ENCODE data around the gene FCN3.

FCN3 gene

DNA sequence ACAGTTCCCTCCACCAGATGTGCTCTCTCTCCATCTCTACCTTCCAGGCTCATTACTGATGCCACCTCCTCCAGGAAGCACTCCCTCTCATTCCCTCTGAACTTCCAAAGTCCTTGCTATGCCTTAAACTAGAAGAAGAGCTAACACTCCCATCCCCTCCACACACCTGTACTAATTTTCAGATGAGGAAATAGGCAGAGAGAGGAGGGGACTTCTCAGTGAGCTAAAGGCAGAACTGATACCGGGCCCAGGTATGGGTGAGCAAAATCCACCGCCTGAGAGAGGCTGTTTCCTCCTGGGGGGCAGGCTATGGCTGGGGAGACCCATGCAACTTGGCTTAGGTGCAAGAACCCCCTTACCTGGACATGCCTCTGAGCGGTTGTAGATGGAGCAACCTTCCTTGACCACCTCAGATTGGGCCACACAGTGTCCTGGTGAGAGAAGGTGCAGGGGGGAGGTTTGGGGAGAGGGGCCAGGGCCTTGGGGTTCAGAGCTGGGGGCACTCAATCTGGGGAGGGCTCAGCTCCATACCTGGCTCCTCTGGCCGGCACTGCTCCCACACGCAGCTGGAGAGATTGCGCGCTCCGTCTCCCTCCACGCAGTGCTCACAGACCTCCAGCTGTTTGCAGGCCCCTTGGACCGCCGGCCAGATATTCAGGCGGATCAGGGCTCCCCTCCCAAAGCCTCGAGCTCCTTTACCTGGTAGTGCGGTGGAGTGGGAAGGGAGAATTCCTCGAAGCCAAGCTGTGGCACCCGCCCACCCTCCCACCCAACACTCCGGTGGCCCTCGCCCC lies 7.5 kb upstream of the FCN3 start:
- H3K36me3 ChIP-seq (ENCODE audit: insufficient read depth): no peaks in the 10 kb centered on the region
- no peaks in the 10 kb centered on the region for H3K79me2 ChIP-seq (ENCODE audit: insufficient read depth, low read depth)
- H3K4me3 ChIP-seq (IDR thresholded peaks at IDR 0.05; ENCODE audit: insufficient read depth, low read depth, low read length): no peak overlapping the region
- H3K4me2 ChIP-seq: no peak overlapping the region
- TF ChIP-seq, protein P1, sequence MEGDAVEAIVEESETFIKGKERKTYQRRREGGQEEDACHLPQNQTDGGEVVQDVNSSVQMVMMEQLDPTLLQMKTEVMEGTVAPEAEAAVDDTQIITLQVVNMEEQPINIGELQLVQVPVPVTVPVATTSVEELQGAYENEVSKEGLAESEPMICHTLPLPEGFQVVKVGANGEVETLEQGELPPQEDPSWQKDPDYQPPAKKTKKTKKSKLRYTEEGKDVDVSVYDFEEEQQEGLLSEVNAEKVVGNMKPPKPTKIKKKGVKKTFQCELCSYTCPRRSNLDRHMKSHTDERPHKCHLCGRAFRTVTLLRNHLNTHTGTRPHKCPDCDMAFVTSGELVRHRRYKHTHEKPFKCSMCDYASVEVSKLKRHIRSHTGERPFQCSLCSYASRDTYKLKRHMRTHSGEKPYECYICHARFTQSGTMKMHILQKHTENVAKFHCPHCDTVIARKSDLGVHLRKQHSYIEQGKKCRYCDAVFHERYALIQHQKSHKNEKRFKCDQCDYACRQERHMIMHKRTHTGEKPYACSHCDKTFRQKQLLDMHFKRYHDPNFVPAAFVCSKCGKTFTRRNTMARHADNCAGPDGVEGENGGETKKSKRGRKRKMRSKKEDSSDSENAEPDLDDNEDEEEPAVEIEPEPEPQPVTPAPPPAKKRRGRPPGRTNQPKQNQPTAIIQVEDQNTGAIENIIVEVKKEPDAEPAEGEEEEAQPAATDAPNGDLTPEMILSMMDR (conservative IDR thresholded peaks at IDR 0.05; ENCODE audit: low read depth, low read length): no peak
- H4K20me1 ChIP-seq (ENCODE audit: insufficient read depth): no peaks in the 10 kb centered on the region
- H3K27ac ChIP-seq: no peak overlapping the region
- peaks cover 9% of the 10 kb centered on the region for H3K27me3 ChIP-seq (ENCODE audit: insufficient read depth, low read depth)
- no peak overlapping the region for H3K9ac ChIP-seq
- H2AFZ ChIP-seq (ENCODE audit: low read depth): no peak overlapping the region
- H3K4me1 ChIP-seq (ENCODE audit: low read depth, poor library complexity, severe bottlenecking): no peaks in the 10 kb centered on the region

DNA sequence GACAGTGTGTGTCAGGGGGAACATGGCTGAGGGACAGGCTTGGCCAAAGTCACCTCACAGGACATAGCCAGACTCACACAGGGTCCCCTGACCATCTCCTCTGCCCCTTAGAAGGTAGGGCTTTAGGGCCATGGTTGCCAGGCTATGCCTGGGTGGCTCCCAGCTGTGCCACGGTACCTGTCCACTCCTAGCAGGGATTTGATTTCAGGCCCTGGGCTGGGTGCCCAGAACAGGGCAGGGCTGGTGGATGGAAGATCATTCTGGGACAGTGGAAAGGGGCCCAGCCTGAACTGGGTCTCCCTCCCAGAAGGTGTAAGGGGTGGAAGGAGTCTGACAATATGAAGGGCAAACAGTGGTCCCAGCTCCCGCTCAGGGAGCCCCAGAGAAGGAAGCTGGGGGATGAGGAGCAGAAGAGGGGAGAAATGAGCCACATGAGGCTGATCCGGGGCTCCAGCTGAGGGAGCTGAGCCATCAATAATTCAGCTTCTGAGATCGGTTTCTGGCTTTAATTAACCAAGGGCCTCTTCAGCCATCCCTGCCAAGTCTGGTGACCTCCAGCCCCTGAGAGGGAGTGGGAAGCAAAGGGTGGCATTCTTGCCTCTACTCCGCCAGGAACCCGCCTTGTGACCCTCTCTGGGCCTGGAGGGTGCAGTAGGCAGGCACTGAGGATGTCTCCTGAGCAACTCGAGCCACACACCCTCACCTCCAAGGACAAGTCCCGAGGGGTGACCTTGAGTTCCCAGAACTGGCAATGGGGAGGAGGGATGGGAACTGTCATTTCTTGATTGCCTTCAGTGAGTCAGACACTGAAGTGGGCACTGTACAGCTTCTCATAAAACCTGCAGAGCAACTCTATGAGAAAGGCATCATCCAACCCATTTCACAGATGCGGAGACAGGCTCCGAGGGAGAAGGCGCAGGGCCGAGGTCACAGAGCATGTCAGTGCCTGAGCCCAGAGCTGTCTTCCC lies 6.4 kb upstream of the FCN3 start:
- H3K36me3 ChIP-seq (ENCODE audit: insufficient read depth): no peaks in the 10 kb centered on the region
- H4K20me1 ChIP-seq (ENCODE audit: insufficient read depth): no peaks in the 10 kb centered on the region
- peaks cover 7% of the 10 kb centered on the region for H3K27me3 ChIP-seq (ENCODE audit: insufficient read depth, low read depth)
- no peak overlapping the region for H3K4me3 ChIP-seq (IDR thresholded peaks at IDR 0.05; ENCODE audit: insufficient read depth, low read depth, low read length)
- no peak overlapping the region for H2AFZ ChIP-seq (ENCODE audit: low read depth)
- H3K27ac ChIP-seq: no peak overlapping the region
- no peaks in the 10 kb centered on the region for H3K4me1 ChIP-seq (ENCODE audit: low read depth, poor library complexity, severe bottlenecking)
- TF ChIP-seq, protein P1 (conservative IDR thresholded peaks at IDR 0.05; ENCODE audit: low read depth, low read length): no peak
- H3K79me2 ChIP-seq (ENCODE audit: insufficient read depth, low read depth): no peaks in the 10 kb centered on the region
- H3K9ac ChIP-seq: no peak overlapping the region
- no peak overlapping the region for H3K4me2 ChIP-seq

DNA sequence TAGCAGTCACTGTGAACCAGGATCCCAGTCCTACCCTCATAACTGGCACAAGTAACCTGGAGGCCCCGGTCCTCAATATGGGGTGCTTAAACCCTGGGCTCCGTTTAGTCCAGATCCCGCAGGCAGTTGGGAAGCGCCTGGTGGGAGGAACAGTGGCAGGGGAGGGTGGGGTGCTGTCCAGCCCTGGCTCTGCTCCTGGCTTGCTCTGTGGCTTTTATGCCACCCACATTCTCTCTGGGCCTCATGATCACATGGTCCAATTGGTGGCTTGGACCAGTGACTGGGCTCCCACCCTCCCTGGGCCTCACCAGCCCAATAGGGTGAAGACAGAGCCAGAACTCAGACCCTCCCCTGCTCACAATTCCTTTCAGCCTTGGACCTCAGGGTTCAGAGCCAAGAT lies 5.6 kb upstream of the FCN3 start:
- no peak overlapping the region for H2AFZ ChIP-seq (ENCODE audit: low read depth)

DNA sequence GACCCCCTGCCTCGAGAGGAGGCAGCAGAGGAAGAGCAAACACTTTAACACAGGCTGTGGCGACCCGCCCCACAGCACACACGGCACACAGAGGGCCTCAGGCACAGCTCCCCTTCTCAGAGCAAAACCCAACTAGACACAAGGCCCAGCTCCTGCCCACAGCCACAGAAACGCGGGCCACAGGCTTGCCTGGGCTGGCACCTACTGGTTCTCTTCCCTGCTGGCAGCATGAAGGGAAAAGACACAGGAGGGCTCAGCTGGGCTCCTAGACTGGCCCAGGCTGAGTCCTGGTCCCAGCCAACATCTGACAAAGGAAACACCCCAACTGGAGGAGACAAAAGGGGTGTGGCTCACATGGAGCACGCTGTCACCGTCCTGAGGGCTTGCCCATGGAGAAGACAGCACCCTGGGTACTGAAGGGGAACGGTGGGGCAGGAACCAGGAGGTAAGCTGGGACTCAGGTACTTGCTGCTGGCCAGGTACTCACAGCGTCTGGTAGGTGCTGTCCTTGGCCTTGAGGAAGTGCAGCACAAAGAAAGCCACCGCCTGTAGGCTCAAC lies 5.0 kb upstream of the FCN3 start:
- Histone ChIP-seq H3K36me3 (ENCODE audit: insufficient read depth) (no peaks in the 10 kb centered on the region), H3K4me1 (ENCODE audit: low read depth, poor library complexity, severe bottlenecking) (no peaks in the 10 kb centered on the region), H3K4me3 (IDR thresholded peaks at IDR 0.05; ENCODE audit: insufficient read depth, low read depth, low read length) (no peak overlapping the region), H3K27ac (no peak overlapping the region), H3K79me2 (ENCODE audit: insufficient read depth, low read depth) (no peaks in the 10 kb centered on the region), H3K4me2 (no peak overlapping the region), H3K9ac (no peak overlapping the region), H4K20me1 (ENCODE audit: insufficient read depth) (no peaks in the 10 kb centered on the region), H3K27me3 (ENCODE audit: insufficient read depth, low read depth) (peaks cover 7% of the 10 kb centered on the region), H2AFZ (ENCODE audit: low read depth) (no peak overlapping the region)
- TF ChIP-seq, protein P1 (conservative IDR thresholded peaks at IDR 0.05; ENCODE audit: low read depth, low read length): no peak

More for the DNA sequence above, 5.6 kb upstream of the FCN3 start:
- no peaks in the 10 kb centered on the region for H3K4me1 ChIP-seq (ENCODE audit: low read depth, poor library complexity, severe bottlenecking)
- H3K4me3 ChIP-seq (IDR thresholded peaks at IDR 0.05; ENCODE audit: insufficient read depth, low read depth, low read length): no peak overlapping the region
- TF ChIP-seq, protein P1 (conservative IDR thresholded peaks at IDR 0.05; ENCODE audit: low read depth, low read length): no peak
- H3K79me2 ChIP-seq (ENCODE audit: insufficient read depth, low read depth): no peaks in the 10 kb centered on the region
- no peaks in the 10 kb centered on the region for H4K20me1 ChIP-seq (ENCODE audit: insufficient read depth)
- no peak overlapping the region for H3K9ac ChIP-seq
- no peak overlapping the region for H3K27ac ChIP-seq
- no peak overlapping the region for H3K4me2 ChIP-seq
- H3K27me3 ChIP-seq (ENCODE audit: insufficient read depth, low read depth): peaks cover 7% of the 10 kb centered on the region
- H3K36me3 ChIP-seq (ENCODE audit: insufficient read depth): no peaks in the 10 kb centered on the region
